ENCODE measurements around the gene ADAP1. TPM values are rescaled to one million over a fixed set of nuclear protein-coding genes. Genes with fewer than 3 reads are reported as not detected.

ADAP1 gene
- total RNA-seq, 2 donors from 2014 or later, result 19.7 to 19.8 TPM

GRCh38 chr7:932651-932975 lies 21.9 kb downstream of the ADAP1 start:
- Histone ChIP-seq H3K36me3 (replicated peaks in 1 of 2; ENCODE audit: insufficient read depth in 1 of 2, low read depth in 2 of 2) (no peaks in the 10 kb centered on the region), H3K27ac (no peak overlapping the region), H3K4me1 (no peaks in the 10 kb centered on the region), H3K4me3 (no peak overlapping the region), H3K9me3 (no peaks in the 10 kb centered on the region), H3K27me3 (no peaks in the 10 kb centered on the region)
- ATAC-seq (no peak), DNase-seq (peak in 1 of 4 donors; percentile 7)
- TF ChIP-seq, protein P1, sequence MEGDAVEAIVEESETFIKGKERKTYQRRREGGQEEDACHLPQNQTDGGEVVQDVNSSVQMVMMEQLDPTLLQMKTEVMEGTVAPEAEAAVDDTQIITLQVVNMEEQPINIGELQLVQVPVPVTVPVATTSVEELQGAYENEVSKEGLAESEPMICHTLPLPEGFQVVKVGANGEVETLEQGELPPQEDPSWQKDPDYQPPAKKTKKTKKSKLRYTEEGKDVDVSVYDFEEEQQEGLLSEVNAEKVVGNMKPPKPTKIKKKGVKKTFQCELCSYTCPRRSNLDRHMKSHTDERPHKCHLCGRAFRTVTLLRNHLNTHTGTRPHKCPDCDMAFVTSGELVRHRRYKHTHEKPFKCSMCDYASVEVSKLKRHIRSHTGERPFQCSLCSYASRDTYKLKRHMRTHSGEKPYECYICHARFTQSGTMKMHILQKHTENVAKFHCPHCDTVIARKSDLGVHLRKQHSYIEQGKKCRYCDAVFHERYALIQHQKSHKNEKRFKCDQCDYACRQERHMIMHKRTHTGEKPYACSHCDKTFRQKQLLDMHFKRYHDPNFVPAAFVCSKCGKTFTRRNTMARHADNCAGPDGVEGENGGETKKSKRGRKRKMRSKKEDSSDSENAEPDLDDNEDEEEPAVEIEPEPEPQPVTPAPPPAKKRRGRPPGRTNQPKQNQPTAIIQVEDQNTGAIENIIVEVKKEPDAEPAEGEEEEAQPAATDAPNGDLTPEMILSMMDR (IDR thresholded peaks at IDR 0.05), result no peak
- TF ChIP-seq POLR2A (IDR thresholded peaks at IDR 0.05), result no peak
- WGBS, 2 donors, result 92 to 93% methylated on average over 10 of the region's 11 CpGs
- intact Hi-C loops (cut with DNase I), result no loop called here

- Histone ChIP-seq H3K27ac (no peak overlapping the region), H3K4me1 (no peaks in the 10 kb centered on the region), H3K27me3 (no peaks in the 10 kb centered on the region), H3K9me3 (no peaks in the 10 kb centered on the region), H3K4me3 (no peak overlapping the region), H3K36me3 (replicated peaks in 1 of 2; ENCODE audit: insufficient read depth in 1 of 2, low read depth in 2 of 2) (no peaks in the 10 kb centered on the region)
- intact Hi-C loops (cut with DNase I), result no loop called here
- ATAC-seq, result no peak
- peak in 1 of 4 donors; percentile 6 for DNase-seq
- WGBS, 2 donors, result 88 to 89% methylated on average over 18 to 20 of the region's 21 CpGs
- no peak for TF ChIP-seq POLR2A (IDR thresholded peaks at IDR 0.05)
- TF ChIP-seq, protein P1 (IDR thresholded peaks at IDR 0.05), result no peak
Observed at GRCh38 chr7:931871-932650, 22.4 kb downstream of the ADAP1 start.

GRCh38 chr7:930975-931758 lies 23.3 kb downstream of the ADAP1 start:
- Histone ChIP-seq H3K36me3 (replicated peaks in 1 of 2; ENCODE audit: insufficient read depth in 1 of 2, low read depth in 2 of 2) (no peaks in the 10 kb centered on the region), H3K4me1 (no peaks in the 10 kb centered on the region), H3K9me3 (no peaks in the 10 kb centered on the region), H3K27me3 (no peaks in the 10 kb centered on the region), H3K27ac (no peak overlapping the region), H3K4me3 (no peak overlapping the region)
- ATAC-seq, result no peak
- 70 to 78% methylated on average over 28 to 29 of the region's 29 CpGs for WGBS, 2 donors
- intact Hi-C loops (cut with DNase I), result no loop called here
- DNase-seq, result peak in 1 of 4 donors; percentile 3
- no peak for TF ChIP-seq POLR2A (IDR thresholded peaks at IDR 0.05)
- TF ChIP-seq, protein P1 (IDR thresholded peaks at IDR 0.05), result no peak

GRCh38 chr7:929311-929711 lies 25.2 kb downstream of the ADAP1 start:
- no peaks in the 10 kb centered on the region for H3K9me3 ChIP-seq
- no peak overlapping the region for H3K4me3 ChIP-seq
- DNase-seq (peak in 2 of 4 donors; percentile 1), ATAC-seq (no peak)
- intact Hi-C loops (cut with DNase I), result no loop called here
- TF ChIP-seq, protein P1 (IDR thresholded peaks at IDR 0.05), result no peak
- no peak for TF ChIP-seq POLR2A (IDR thresholded peaks at IDR 0.05)
- 88 to 92% methylated on average over 14 of the region's 14 CpGs for WGBS, 2 donors
- H3K36me3 ChIP-seq (replicated peaks in 1 of 2; ENCODE audit: insufficient read depth in 1 of 2, low read depth in 2 of 2), result no peaks in the 10 kb centered on the region
- no peaks in the 10 kb centered on the region for H3K27me3 ChIP-seq
- no peaks in the 10 kb centered on the region for H3K4me1 ChIP-seq
- H3K27ac ChIP-seq, result no peak overlapping the region
